Central memory CD8-positive, alpha-beta T cell (primary cell): ENCODE results near the gene NOL9.
A peak's percentile ranks its signal among the peaks of the same experiment; 100 is the strongest.

Source experiments
- ATAC-seq: fragments of 150-1000 bp; cut with Tn5 transposase; replicated peaks from 2 replicates; pipeline ENCODE4 v1.10.0; 2022; ENCODE audit warnings: mild to moderate bottlenecking, moderate FRiP score, moderate number of reproducible peaks; ENCODE audit not compliant: poor library complexity, severe bottlenecking; ENCODE audit errors: extremely low read depth
- DNase-seq, 2 donors: peaks; one replicate each; pipeline ENCODE4 v3.0.0; 2021; ENCODE audit warnings: low spot score in 2 of 2
- H3K27ac Mint-ChIP-seq: one replicate; pipeline ENCODE4 v1.8.0; 2022; ENCODE audit warnings: low read depth, mild to moderate bottlenecking, moderate library complexity, mixed read lengths
- H3K27me3 Mint-ChIP-seq: one replicate; pipeline ENCODE4 v1.8.0; 2022; ENCODE audit warnings: mixed read lengths
- H3K36me3 Mint-ChIP-seq: one replicate; pipeline ENCODE4 v1.8.0; 2022; ENCODE audit warnings: mild to moderate bottlenecking, moderate library complexity, mixed read lengths; ENCODE audit not compliant: insufficient read depth
- H3K4me1 Mint-ChIP-seq: one replicate; pipeline ENCODE4 v1.8.0; 2022; ENCODE audit warnings: mixed read lengths
- H3K4me3 Mint-ChIP-seq: one replicate; pipeline ENCODE4 v1.8.0; 2022; ENCODE audit warnings: mild to moderate bottlenecking, moderate library complexity, mixed read lengths
- H3K9me3 Mint-ChIP-seq: one replicate; pipeline ENCODE4 v1.8.0; 2022; ENCODE audit warnings: mixed read lengths

NOL9 gene

DNA sequence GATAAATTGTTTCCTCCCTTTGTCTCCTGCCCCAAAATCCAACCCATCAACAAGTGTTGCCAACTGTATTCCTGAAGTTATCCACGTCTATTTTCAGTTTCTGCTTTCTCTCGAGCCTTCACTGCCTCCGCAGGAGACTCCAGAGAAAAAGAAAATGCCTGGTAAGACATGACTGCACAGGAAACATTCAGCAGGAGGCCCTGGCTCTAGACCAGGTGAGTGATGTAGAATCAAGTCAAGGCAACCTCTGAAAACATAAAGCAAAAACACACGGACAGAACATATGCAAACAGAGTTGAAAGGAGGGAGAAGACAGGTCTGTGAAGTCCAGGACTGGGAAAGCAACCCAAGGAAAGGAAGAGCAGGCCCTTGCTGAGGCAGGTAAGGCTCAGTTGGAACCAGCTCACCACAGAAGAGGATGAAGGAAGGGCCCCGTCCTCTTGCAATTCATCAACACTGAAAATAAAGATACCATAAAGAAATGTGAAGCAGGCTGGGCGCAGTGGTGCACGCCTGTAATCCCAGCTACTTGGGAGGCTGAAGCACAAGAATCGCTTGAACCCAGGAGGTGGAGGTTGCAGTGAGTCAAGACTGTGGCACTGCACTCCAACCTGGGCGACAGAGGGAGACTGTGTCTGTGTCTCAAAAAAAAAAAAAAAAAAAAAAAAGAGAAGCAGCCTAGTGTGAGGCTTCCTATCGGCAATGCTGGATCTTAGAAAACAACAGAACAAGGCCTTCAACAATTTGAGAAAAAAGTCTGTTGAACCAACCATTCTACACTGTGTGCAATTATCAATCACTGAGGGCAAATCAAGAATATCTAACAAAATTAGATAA, 8.8 kb downstream of the NOL9 start:
- DNase-seq: no peak
- ATAC-seq: no peak
- H3K36me3 Mint-ChIP-seq: peaks cover 64% of the 10 kb centered on the region
- H3K27me3 Mint-ChIP-seq: no peaks in the 10 kb centered on the region
- H3K4me1 Mint-ChIP-seq: peaks cover 19% of the 10 kb centered on the region
- H3K4me3 Mint-ChIP-seq: no peak overlapping the region
- peak overlapping the region; percentile 74 for H3K27ac Mint-ChIP-seq
- no peaks in the 10 kb centered on the region for H3K9me3 Mint-ChIP-seq

- DNase-seq: no peak
- no peak for ATAC-seq
- no peaks in the 10 kb centered on the region for H3K27me3 Mint-ChIP-seq
- peaks cover 62% of the 10 kb centered on the region for H3K36me3 Mint-ChIP-seq
- H3K9me3 Mint-ChIP-seq: no peaks in the 10 kb centered on the region
- peak overlapping the region; percentile 74 for H3K27ac Mint-ChIP-seq
- no peak overlapping the region for H3K4me3 Mint-ChIP-seq
- peaks cover 19% of the 10 kb centered on the region for H3K4me1 Mint-ChIP-seq
Observed at GRCh38 chr1:6544831-6545230, 9.5 kb downstream of the NOL9 start.

DNA sequence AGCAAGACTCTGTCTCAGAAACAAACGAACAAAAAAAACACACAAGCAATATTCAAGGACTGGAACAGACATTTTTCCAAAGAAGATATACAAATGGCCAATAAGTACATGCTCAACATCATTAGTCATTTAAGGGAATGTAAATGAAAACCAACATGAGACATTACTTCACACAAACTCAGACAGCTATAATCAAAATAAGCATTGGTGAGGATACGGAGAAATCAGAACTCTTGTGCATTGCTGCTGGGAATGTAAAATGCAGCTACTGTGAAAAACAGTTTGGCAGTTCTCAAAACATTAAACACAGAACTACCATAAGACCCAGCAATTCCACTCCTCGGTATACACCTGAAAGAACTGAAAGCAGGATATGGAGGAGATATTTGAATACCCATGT, 15.4 kb downstream of the NOL9 start:
- no peaks in the 10 kb centered on the region for H3K4me1 Mint-ChIP-seq
- ATAC-seq (no peak), DNase-seq (no peak)
- no peaks in the 10 kb centered on the region for H3K9me3 Mint-ChIP-seq
- no peak overlapping the region for H3K27ac Mint-ChIP-seq
- no peaks in the 10 kb centered on the region for H3K27me3 Mint-ChIP-seq
- H3K36me3 Mint-ChIP-seq: peaks cover 41% of the 10 kb centered on the region
- H3K4me3 Mint-ChIP-seq: no peak overlapping the region

- H3K9me3 Mint-ChIP-seq: no peaks in the 10 kb centered on the region
- DNase-seq: no peak
- H3K36me3 Mint-ChIP-seq: peaks cover 41% of the 10 kb centered on the region
- ATAC-seq: no peak
- no peak overlapping the region for H3K4me3 Mint-ChIP-seq
- no peaks in the 10 kb centered on the region for H3K27me3 Mint-ChIP-seq
- H3K27ac Mint-ChIP-seq: no peak overlapping the region
- H3K4me1 Mint-ChIP-seq: no peaks in the 10 kb centered on the region
Observed at GRCh38 chr1:6536291-6536690, 18.0 kb downstream of the NOL9 start.

GRCh38 chr1:6535214-6535613, 19.1 kb downstream of the NOL9 start:
- Mint-ChIP-seq H3K27ac (no peak overlapping the region), H3K4me3 (no peak overlapping the region), H3K36me3 (peaks cover 39% of the 10 kb centered on the region)

GRCh38 chr1:6534248-6534822, 20.0 kb downstream of the NOL9 start:
- Mint-ChIP-seq H3K36me3 (peaks cover 40% of the 10 kb centered on the region), H3K4me1 (no peaks in the 10 kb centered on the region), H3K4me3 (no peak overlapping the region), H3K9me3 (no peaks in the 10 kb centered on the region), H3K27me3 (no peaks in the 10 kb centered on the region), H3K27ac (no peak overlapping the region)
- DNase-seq: no peak
- ATAC-seq: no peak

More at GRCh38 chr1:6535214-6535613, 19.1 kb downstream of the NOL9 start:
- Mint-ChIP-seq H3K27me3 (no peaks in the 10 kb centered on the region), H3K4me1 (no peaks in the 10 kb centered on the region), H3K9me3 (no peaks in the 10 kb centered on the region)
- DNase-seq: no peak
- no peak for ATAC-seq

DNA sequence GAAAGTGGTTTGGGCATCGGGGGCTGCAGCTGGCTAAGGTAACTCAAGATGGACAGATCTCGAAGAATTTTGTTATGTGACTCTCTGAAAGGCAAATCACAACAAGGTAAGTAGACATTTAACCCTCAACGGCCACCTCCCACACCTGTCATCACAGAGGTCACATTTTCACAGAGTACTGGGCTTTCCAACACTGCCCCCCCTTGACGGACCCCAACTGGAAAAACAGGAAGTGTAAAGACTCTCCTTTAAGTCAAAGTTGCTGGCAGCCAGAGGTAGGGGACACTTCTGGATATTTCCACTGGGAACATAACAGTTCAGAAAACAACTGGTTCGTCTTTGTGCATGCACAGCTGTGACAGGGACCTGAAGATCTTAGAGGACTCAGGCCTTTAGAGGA, 22.3 kb downstream of the NOL9 start:
- Mint-ChIP-seq H3K36me3 (peaks cover 55% of the 10 kb centered on the region), H3K4me1 (no peaks in the 10 kb centered on the region), H3K9me3 (no peaks in the 10 kb centered on the region), H3K27me3 (no peaks in the 10 kb centered on the region), H3K27ac (no peak overlapping the region), H3K4me3 (no peak overlapping the region)
- no peak for DNase-seq
- no peak for ATAC-seq

DNA sequence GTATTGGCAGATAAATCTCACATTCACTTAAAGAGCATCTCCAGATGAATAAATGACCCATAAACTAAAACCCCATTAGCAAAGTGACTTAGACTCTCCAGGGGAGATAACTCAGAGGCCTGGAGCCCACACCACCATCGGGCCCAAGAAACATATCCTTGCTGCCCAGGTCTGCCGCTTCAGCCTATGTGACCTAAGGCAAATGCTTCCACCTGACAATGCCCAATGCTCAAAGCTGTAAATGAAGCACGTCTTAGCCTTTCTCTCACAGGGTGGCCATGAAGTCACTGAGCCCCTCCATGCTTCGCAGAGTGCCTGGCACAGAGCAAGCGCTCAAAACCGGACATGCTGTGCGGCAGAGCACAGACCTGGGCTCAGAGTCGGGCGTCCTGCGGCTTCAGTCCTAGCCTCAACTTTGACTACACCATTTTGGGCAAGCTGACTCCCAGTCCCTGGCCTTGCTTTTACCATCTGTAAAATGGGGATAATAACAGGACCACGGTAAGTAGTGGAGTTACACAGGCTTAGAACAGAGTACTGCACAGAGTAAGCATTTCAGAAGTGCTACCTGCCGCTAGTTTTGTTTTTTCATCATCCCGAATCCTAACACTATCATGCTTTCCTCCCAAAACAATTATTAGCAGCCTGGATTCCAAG, 23.7 kb downstream of the NOL9 start:
- H3K27me3 Mint-ChIP-seq: no peaks in the 10 kb centered on the region
- H3K4me1 Mint-ChIP-seq: no peaks in the 10 kb centered on the region
- H3K36me3 Mint-ChIP-seq: peaks cover 59% of the 10 kb centered on the region
- no peak overlapping the region for H3K4me3 Mint-ChIP-seq
- no peak overlapping the region for H3K27ac Mint-ChIP-seq
- H3K9me3 Mint-ChIP-seq: no peaks in the 10 kb centered on the region
- no peak for ATAC-seq
- DNase-seq: no peak

DNA sequence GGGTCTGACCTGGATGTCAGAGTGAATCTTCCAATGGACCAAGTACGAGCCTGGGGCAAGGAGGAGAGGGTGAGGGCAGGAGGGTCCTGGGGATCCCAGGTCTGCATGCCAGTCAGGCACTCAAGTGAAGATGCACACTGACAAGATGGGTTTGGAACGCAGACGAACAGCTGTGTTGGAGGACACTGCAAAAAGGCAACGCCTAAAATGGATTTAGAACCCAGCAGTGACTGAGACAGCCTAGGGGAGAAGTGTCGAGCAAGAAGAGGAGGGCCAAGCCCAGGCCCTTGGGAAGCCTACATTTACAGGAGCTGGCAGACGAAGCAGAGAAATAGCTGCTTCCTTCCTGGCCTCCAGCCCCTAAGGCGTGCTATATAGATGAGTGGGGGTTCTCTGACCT, 25.8 kb downstream of the NOL9 start:
- Mint-ChIP-seq H3K4me3 (no peak overlapping the region), H3K27ac (no peak overlapping the region), H3K27me3 (no peaks in the 10 kb centered on the region), H3K36me3 (peaks cover 64% of the 10 kb centered on the region), H3K4me1 (no peaks in the 10 kb centered on the region), H3K9me3 (no peaks in the 10 kb centered on the region)
- DNase-seq (no peak), ATAC-seq (no peak)

DNA sequence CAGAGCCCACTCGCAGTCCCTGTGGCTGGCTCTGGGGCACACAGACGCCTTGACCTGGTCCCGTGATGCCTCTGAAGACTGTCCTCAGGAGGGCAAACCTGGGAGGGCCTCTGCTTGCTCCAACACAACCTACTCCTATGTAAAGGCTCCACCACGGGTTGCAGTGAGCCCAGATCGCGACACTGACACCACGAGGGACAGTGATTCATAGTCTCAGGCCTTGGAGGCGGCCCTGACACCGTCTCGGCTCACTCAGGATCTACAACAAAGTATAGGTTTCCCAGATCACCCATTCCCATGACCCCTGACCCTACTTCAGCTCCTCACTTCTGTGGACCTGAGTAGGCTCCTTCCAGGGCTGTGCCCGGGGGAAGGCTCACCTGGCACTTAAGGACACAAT, 28.0 kb downstream of the NOL9 start:
- Mint-ChIP-seq H3K9me3 (no peaks in the 10 kb centered on the region), H3K27me3 (no peaks in the 10 kb centered on the region), H3K4me3 (no peak overlapping the region), H3K27ac (no peak overlapping the region), H3K4me1 (no peaks in the 10 kb centered on the region), H3K36me3 (peaks cover 46% of the 10 kb centered on the region)
- no peak for DNase-seq
- ATAC-seq: no peak

GRCh38 chr1:6523566-6523965, 30.7 kb downstream of the NOL9 start:
- Mint-ChIP-seq H3K4me3 (no peak overlapping the region), H3K36me3 (peaks cover 34% of the 10 kb centered on the region), H3K27me3 (no peaks in the 10 kb centered on the region), H3K4me1 (no peaks in the 10 kb centered on the region), H3K9me3 (no peaks in the 10 kb centered on the region), H3K27ac (no peak overlapping the region)
- ATAC-seq (no peak), DNase-seq (no peak)

GRCh38 chr1:6521536-6521935, 32.8 kb downstream of the NOL9 start:
- H3K36me3 Mint-ChIP-seq: peaks cover 17% of the 10 kb centered on the region
- H3K27me3 Mint-ChIP-seq: no peaks in the 10 kb centered on the region
- no peak for DNase-seq
- H3K9me3 Mint-ChIP-seq: no peaks in the 10 kb centered on the region
- H3K27ac Mint-ChIP-seq: no peak overlapping the region
- no peak overlapping the region for H3K4me3 Mint-ChIP-seq
- H3K4me1 Mint-ChIP-seq: no peaks in the 10 kb centered on the region
- no peak for ATAC-seq
